ENCODE results near the gene NKX1-2.
A peak's percentile ranks its signal among the peaks of the same experiment; 100 is the strongest.
"Not testable (repeated sequence)": the region's sequence is repeated elsewhere in the genome, so short reads cannot be mapped to it uniquely, and the experiment has no call there.

NKX1-2 gene

GRCh38 chr10:124451276-124451675 is 1.4 kb upstream of the NKX1-2 start:
- H3K27ac ChIP-seq (ENCODE audit: low read length), result no peak overlapping the region
- H3K9ac ChIP-seq (ENCODE audit: low read length in 2 of 2), result no peak overlapping the region
- no peak overlapping the region for H3K4me3 ChIP-seq (ENCODE audit: low read length in 2 of 2)
- H3K9me3 ChIP-seq (ENCODE audit: control insufficient read depth in 2 of 2, low read length in 2 of 2), result no peaks in the 10 kb centered on the region
- H3K27me3 ChIP-seq (ENCODE audit: control insufficient read depth in 1 of 2, insufficient read depth in 2 of 2, low read length in 2 of 2), result peaks cover 50 to 52% of the 10 kb centered on the region in 2 donors
- H3K36me3 ChIP-seq (ENCODE audit: control insufficient read depth in 2 of 2, insufficient read depth in 2 of 2, low read length in 2 of 2), result no peaks in the 10 kb centered on the region
- peaks cover 22% of the 10 kb centered on the region for H3K4me1 ChIP-seq (ENCODE audit: control insufficient read depth, insufficient read depth, low read length)

- Histone ChIP-seq H3K9ac (ENCODE audit: low read length in 2 of 2) (no peak overlapping the region), H3K36me3 (ENCODE audit: control insufficient read depth in 2 of 2, insufficient read depth in 2 of 2, low read length in 2 of 2) (no peaks in the 10 kb centered on the region), H3K27ac (ENCODE audit: low read length) (no peak overlapping the region), H3K4me1 (ENCODE audit: control insufficient read depth, insufficient read depth, low read length) (peaks cover 22% of the 10 kb centered on the region), H3K9me3 (ENCODE audit: control insufficient read depth in 2 of 2, low read length in 2 of 2) (no peaks in the 10 kb centered on the region), H3K27me3 (ENCODE audit: control insufficient read depth in 1 of 2, insufficient read depth in 2 of 2, low read length in 2 of 2) (peaks cover 51 to 53% of the 10 kb centered on the region in 2 donors), H3K4me3 (ENCODE audit: low read length in 2 of 2) (no peak overlapping the region)
These were observed 885 bp upstream of the NKX1-2 start for GRCh38 chr10:124450783-124451057.

GRCh38 chr10:124449170-124450011 is 444 bp downstream of the NKX1-2 start:
- no peak overlapping the region for H3K9ac ChIP-seq (ENCODE audit: low read length in 2 of 2)
- H3K9me3 ChIP-seq (ENCODE audit: control insufficient read depth in 2 of 2, low read length in 2 of 2), result no peaks in the 10 kb centered on the region
- H3K36me3 ChIP-seq (ENCODE audit: control insufficient read depth in 2 of 2, insufficient read depth in 2 of 2, low read length in 2 of 2), result no peaks in the 10 kb centered on the region
- H3K4me3 ChIP-seq (ENCODE audit: low read length in 2 of 2), result peak overlapping the region in 1 of 2 donors; percentile 52
- no peak overlapping the region for H3K27ac ChIP-seq (ENCODE audit: low read length)
- peaks cover 47 to 54% of the 10 kb centered on the region in 2 donors for H3K27me3 ChIP-seq (ENCODE audit: control insufficient read depth in 1 of 2, insufficient read depth in 2 of 2, low read length in 2 of 2)
- H3K4me1 ChIP-seq (ENCODE audit: control insufficient read depth, insufficient read depth, low read length), result peaks cover 22% of the 10 kb centered on the region

- Histone ChIP-seq H3K27me3 (ENCODE audit: control insufficient read depth in 1 of 2, insufficient read depth in 2 of 2, low read length in 2 of 2) (peaks cover 47 to 51% of the 10 kb centered on the region in 2 donors), H3K4me1 (ENCODE audit: control insufficient read depth, insufficient read depth, low read length) (peaks cover 22% of the 10 kb centered on the region), H3K9ac (ENCODE audit: low read length in 2 of 2) (no peak overlapping the region), H3K9me3 (ENCODE audit: control insufficient read depth in 2 of 2, low read length in 2 of 2) (no peaks in the 10 kb centered on the region), H3K36me3 (ENCODE audit: control insufficient read depth in 2 of 2, insufficient read depth in 2 of 2, low read length in 2 of 2) (no peaks in the 10 kb centered on the region), H3K4me3 (ENCODE audit: low read length in 2 of 2) (peak overlapping the region in 1 of 2 donors; percentile 22), H3K27ac (ENCODE audit: low read length) (no peak overlapping the region)
These were observed 1.1 kb downstream of the NKX1-2 start for GRCh38 chr10:124448696-124449169.

GRCh38 chr10:124447751-124448466 is 1.9 kb downstream of the NKX1-2 start:
- no peaks in the 10 kb centered on the region for H3K36me3 ChIP-seq (ENCODE audit: control insufficient read depth in 2 of 2, insufficient read depth in 2 of 2, low read length in 2 of 2)
- no peak overlapping the region for H3K9ac ChIP-seq (ENCODE audit: low read length in 2 of 2)
- no peaks in the 10 kb centered on the region for H3K9me3 ChIP-seq (ENCODE audit: control insufficient read depth in 2 of 2, low read length in 2 of 2)
- peaks cover 22% of the 10 kb centered on the region for H3K4me1 ChIP-seq (ENCODE audit: control insufficient read depth, insufficient read depth, low read length)
- H3K27ac ChIP-seq (ENCODE audit: low read length), result no peak overlapping the region
- H3K4me3 ChIP-seq (ENCODE audit: low read length in 2 of 2), result peak overlapping the region in 1 of 2 donors; percentile 61
- peaks cover 47 to 51% of the 10 kb centered on the region in 2 donors for H3K27me3 ChIP-seq (ENCODE audit: control insufficient read depth in 1 of 2, insufficient read depth in 2 of 2, low read length in 2 of 2)

GRCh38 chr10:124446830-124447750 is 2.7 kb downstream of the NKX1-2 start:
- H3K27ac ChIP-seq (ENCODE audit: low read length), result no peak overlapping the region
- peak overlapping the region in 1 of 2 donors; percentile 61 for H3K4me3 ChIP-seq (ENCODE audit: low read length in 2 of 2)
- peaks cover 47 to 51% of the 10 kb centered on the region in 2 donors for H3K27me3 ChIP-seq (ENCODE audit: control insufficient read depth in 1 of 2, insufficient read depth in 2 of 2, low read length in 2 of 2)

GRCh38 chr10:124441694-124442093 is 8.1 kb downstream of the NKX1-2 start:
- not testable (repeated sequence) for H3K4me3 ChIP-seq (ENCODE audit: low read length in 2 of 2); H3K9ac ChIP-seq (ENCODE audit: low read length in 2 of 2); H3K36me3 ChIP-seq (ENCODE audit: control insufficient read depth in 2 of 2, insufficient read depth in 2 of 2, low read length in 2 of 2); H3K27ac ChIP-seq (ENCODE audit: low read length); H3K9me3 ChIP-seq (ENCODE audit: control insufficient read depth in 2 of 2, low read length in 2 of 2); H3K4me1 ChIP-seq (ENCODE audit: control insufficient read depth, insufficient read depth, low read length)
- H3K27me3 ChIP-seq (ENCODE audit: control insufficient read depth in 1 of 2, insufficient read depth in 2 of 2, low read length in 2 of 2), result peaks cover 9 to 11% of the 10 kb centered on the region in 2 donors

More at GRCh38 chr10:124446830-124447750, 2.7 kb downstream of the NKX1-2 start:
- Histone ChIP-seq H3K9me3 (ENCODE audit: control insufficient read depth in 2 of 2, low read length in 2 of 2) (no peaks in the 10 kb centered on the region), H3K4me1 (ENCODE audit: control insufficient read depth, insufficient read depth, low read length) (peaks cover 22% of the 10 kb centered on the region), H3K9ac (ENCODE audit: low read length in 2 of 2) (no peak overlapping the region), H3K36me3 (ENCODE audit: control insufficient read depth in 2 of 2, insufficient read depth in 2 of 2, low read length in 2 of 2) (no peaks in the 10 kb centered on the region)

- Histone ChIP-seq H3K4me3 (ENCODE audit: low read length in 2 of 2) (no peak overlapping the region), H3K27ac (ENCODE audit: low read length) (no peak overlapping the region), H3K4me1 (ENCODE audit: control insufficient read depth, insufficient read depth, low read length) (no peaks in the 10 kb centered on the region), H3K9me3 (ENCODE audit: control insufficient read depth in 2 of 2, low read length in 2 of 2) (no peaks in the 10 kb centered on the region), H3K27me3 (ENCODE audit: control insufficient read depth in 1 of 2, insufficient read depth in 2 of 2, low read length in 2 of 2) (no peaks in the 10 kb centered on the region), H3K36me3 (ENCODE audit: control insufficient read depth in 2 of 2, insufficient read depth in 2 of 2, low read length in 2 of 2) (no peaks in the 10 kb centered on the region), H3K9ac (ENCODE audit: low read length in 2 of 2) (no peak overlapping the region)
These were observed 13.6 kb downstream of the NKX1-2 start for GRCh38 chr10:124436191-124436638.

- not testable (repeated sequence) for H3K9me3 ChIP-seq (ENCODE audit: control insufficient read depth in 2 of 2, low read length in 2 of 2); H3K27me3 ChIP-seq (ENCODE audit: control insufficient read depth in 1 of 2, insufficient read depth in 2 of 2, low read length in 2 of 2); H3K4me3 ChIP-seq (ENCODE audit: low read length in 2 of 2); H3K9ac ChIP-seq (ENCODE audit: low read length in 2 of 2); H3K36me3 ChIP-seq (ENCODE audit: control insufficient read depth in 2 of 2, insufficient read depth in 2 of 2, low read length in 2 of 2); H3K27ac ChIP-seq (ENCODE audit: low read length); H3K4me1 ChIP-seq (ENCODE audit: control insufficient read depth, insufficient read depth, low read length)
These were observed 14.2 kb downstream of the NKX1-2 start for GRCh38 chr10:124435683-124436082.

GRCh38 chr10:124433461-124433860 is 16.4 kb downstream of the NKX1-2 start:
- Histone ChIP-seq H3K9ac (ENCODE audit: low read length in 2 of 2) (no peak overlapping the region), H3K9me3 (ENCODE audit: control insufficient read depth in 2 of 2, low read length in 2 of 2) (no peaks in the 10 kb centered on the region), H3K4me1 (ENCODE audit: control insufficient read depth, insufficient read depth, low read length) (no peaks in the 10 kb centered on the region), H3K4me3 (ENCODE audit: low read length in 2 of 2) (no peak overlapping the region), H3K27me3 (ENCODE audit: control insufficient read depth in 1 of 2, insufficient read depth in 2 of 2, low read length in 2 of 2) (no peaks in the 10 kb centered on the region), H3K36me3 (ENCODE audit: control insufficient read depth in 2 of 2, insufficient read depth in 2 of 2, low read length in 2 of 2) (no peaks in the 10 kb centered on the region), H3K27ac (ENCODE audit: low read length) (no peak overlapping the region)
